Limb (tissue), 2 donors: Measurements from ENCODE around the gene RMP24.

Experiments used
- DNase-seq, 2 donors: peaks; one replicate each; pipeline ENCODE4 v3.0.0-alpha.2; 2016; ENCODE audit errors: extremely low spot score in 2 of 2

Gene RMP24

GRCh38 chr18:35972197-35973000 lies at the start of gene RMP24:
RMP24 (plus strand) TSS chr18:35972679.
- peak; percentile 93 to 98 for DNase-seq

DNA sequence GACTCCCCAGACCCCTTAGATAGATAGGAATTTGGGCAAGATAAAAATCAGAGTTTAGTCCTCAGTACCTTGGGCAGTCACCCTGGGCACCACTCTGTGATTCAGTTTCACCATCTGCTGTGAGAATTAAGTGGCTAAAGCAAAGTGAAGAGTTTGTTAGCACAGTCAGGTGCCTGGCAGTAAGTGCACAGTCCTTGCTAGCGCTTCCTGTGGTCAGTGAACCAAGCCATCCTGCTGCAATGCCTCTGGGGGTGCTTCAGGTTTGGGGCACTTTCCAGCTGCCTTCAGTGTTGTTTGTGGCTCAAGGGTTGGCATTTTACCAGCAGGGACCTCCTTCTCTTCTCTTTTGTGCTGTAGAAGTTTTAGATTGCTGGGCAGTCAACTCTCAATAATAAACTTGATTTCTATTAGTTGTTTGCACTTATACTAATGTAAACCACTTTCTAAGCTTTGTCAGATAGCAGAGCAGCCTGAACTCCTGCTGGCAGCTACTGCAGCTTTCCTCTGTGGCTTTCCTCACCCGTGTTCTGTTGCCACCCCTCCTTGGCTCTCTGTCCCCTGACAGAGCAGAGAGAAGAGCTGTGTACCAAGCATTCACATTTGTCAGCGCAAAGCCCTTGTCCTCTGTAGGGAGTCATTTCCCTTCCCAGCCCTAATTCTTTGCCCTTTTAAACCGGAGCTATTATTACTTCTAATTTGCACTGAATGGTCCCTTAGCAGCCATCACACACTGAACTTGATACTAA lies 48.4 kb upstream of the RMP24 start:
- no peak for DNase-seq

GRCh38 chr18:35926884-35927283 lies 45.6 kb upstream of the RMP24 start:
- no peak for DNase-seq

GRCh38 chr18:35927430-35927829 lies 45.0 kb upstream of the RMP24 start:
- no peak for DNase-seq

DNA sequence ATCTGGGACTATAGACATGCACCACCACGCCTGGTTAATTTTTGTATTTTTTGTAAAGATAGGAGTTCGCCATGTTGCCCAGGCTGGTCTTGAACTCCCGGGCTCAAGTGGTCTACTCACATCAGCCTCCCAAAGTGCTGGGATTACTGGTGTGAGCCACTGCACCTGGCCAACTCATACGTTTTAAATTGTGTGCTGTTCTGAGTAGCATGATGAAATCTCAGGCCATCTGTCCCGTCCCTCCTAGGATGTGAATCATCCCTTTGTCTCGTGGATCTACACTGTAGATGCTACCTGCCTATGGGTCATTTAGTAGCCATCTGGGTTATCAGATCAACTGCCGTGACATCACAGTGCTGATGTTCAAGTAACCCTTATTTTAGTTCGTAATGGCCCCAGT lies 38.5 kb upstream of the RMP24 start:
- DNase-seq: no peak

DNA sequence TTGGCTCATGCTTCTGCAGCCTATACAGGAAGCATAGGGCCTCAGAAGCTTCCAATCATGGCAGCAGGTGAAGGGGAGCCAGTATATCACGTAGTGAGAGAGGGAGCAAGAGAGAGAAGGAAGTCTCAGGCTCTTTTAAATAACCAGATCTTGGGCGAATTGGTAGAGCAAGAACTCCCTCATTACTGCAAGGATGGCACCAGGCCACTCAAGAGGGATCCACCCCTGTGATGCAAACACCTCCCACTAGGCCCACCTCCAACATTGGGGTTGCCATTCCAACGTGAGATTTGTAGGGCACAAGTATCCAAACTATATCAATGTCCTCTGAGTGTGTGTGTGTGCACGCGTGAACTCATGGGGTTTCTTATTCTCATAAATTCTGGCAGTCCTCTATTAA lies 37.6 kb upstream of the RMP24 start:
- no peak for DNase-seq

DNA sequence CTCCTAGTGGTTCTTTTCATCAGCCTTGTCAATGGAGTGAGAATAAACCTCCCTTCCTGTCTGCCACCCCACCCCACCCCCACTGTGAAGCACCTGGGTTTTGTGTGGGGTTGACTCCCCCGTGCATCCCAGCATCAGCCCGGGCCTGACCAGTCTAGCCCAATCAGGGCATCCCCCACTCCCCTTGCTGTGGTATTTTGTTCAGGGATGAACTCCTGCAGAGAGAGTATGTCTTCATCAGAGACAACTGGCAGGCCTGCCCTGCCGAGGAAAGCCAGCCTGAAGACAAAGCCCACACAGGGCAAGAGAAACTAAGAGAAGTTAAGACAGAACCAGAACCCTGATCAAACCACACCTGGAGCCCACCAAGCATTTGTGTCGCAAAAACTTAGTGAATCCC lies 36.7 kb upstream of the RMP24 start:
- no peak for DNase-seq

- no peak for DNase-seq
Measured at GRCh38 chr18:35936951-35937350, 35.5 kb upstream of the RMP24 start.

DNA sequence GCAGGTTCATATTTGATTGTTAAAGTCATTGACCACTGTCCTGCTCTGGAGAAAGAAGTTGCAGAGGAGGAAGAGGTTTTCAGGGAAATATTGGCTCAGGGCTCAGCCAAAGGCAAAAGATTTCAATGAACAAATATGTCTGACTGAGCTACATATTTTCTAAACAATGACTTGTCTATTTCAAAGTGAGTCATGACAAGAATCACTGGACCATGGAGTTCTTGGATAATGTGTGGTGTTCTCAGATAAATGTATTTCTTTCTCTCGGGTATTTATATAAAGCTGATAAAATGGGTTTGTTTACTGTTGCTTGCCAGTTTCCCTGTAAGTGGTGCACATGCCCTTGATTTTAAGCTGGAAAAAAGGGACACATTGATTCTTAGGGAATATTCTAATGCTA lies 34.3 kb upstream of the RMP24 start:
- no peak for DNase-seq

DNA sequence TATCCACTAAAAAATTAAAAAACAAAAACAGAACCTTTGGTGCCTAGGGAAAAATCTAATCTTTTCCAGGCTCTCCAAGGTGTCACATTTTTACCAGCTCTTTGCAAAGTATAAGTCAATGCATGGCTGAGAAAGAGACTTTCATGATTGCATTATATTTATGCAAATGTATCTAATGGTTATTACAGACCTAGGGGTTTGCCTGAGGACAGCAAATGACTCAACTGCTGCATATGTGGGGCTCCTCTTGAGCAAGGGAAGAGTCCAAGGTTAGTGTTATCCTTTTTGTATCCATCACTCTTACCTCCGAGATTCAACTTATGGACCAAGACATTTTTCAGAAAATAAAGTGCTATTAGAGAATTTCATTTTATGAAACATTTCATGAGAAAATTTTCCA lies 33.9 kb upstream of the RMP24 start:
- DNase-seq: no peak

DNA sequence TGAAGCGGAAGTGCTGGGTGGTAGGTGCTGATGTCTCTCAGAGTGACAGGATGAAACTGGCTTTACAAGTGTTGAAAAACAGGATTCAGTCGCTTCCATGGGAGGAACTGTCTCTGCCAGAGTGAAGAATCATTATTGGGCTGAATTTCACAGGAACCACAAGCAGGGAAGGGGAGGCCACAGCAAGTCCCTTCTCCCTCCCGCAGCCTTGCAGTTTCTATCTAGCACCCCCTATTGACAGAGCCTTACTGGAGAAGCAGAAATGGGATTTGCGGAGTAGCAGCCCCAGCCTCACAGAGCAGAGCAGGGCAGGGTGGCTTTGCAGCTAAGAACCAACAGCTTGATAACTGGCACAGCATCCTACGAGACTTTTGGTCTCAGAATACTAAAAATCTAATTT lies 33.3 kb upstream of the RMP24 start:
- no peak for DNase-seq

GRCh38 chr18:35941299-35941698 lies 31.2 kb upstream of the RMP24 start:
- DNase-seq: no peak

GRCh38 chr18:35942133-35942532 lies 30.3 kb upstream of the RMP24 start:
- no peak for DNase-seq

- no peak for DNase-seq
Measured at GRCh38 chr18:35942661-35943060, 29.8 kb upstream of the RMP24 start.

DNA sequence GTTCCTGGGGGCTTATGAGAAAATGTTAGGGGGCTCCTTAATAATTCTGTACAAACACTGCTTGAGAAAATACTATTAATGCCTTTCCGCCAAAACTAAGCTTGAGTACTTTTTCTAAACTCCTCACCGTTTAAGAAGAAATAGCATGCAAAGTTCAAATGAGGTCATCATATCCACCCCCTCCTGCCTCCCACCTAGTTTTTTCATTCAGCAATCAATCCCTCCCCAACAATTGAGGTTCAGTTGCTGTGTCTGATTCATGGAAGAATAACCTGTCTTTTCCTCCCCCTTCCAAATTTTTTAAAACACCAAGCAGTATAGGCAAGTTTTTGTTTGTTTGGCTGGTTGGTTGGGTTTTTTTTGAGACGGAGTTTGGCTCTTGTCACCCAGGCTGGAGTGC lies 24.4 kb upstream of the RMP24 start:
- no peak for DNase-seq

- DNase-seq: no peak
Measured at GRCh38 chr18:35949090-35949489, 23.4 kb upstream of the RMP24 start.

DNA sequence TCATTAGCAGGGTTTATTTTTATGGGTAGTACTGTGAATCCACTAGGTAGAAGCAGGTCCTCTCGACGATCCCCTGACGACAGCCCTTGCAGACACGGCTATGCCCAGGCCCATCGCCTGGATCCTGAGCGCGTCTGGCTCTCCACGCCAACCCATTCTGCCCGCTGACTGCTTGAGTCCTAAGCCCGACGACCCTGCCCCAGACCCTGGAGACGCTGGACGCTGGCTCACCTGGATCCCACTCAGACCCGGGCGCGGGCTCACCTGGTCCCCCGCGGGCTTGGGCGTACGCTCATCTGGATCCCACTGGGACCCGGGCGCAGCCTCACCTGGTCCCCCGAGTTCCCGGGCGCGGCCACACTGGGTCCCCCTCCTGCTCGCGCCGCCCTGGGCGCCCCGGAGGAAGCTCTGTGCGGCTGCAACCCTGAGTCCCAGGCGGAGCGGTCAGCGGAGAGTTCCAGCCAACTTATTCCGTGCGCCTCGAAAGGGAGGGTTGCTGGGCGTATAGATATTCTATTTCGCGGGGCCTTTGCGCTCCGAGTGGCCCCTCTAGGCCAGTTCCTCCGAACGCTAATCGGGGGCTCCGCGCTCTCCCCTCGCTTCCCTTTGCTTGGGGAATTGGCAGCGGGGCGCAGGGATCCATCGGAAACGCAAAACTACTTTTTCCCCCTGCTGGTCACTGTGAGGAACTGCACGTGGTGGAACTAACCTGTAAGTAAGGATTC lies 22.4 kb upstream of the RMP24 start:
- DNase-seq: peak; percentile 62 to 77

GRCh38 chr18:35950628-35950982 lies 21.9 kb upstream of the RMP24 start:
- DNase-seq: no peak

DNA sequence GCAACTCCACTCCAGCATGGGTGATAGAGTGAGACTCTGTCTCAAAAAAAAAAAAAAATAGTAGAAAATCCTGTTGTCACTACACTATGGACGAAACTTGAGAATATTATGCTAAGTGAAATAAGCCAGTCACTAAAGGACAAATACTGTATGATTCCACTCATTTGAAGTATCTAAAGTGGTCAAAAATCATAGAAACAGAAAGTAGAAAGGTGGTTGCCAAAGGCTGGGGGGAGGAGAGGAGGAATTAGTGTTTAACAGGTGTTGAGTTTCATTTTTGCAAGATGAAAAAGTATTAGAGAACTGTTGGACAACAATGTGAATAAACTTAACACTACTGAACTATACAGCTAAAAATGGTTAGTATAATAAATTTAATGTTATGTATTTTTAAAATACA lies 18.8 kb upstream of the RMP24 start:
- DNase-seq: no peak

DNA sequence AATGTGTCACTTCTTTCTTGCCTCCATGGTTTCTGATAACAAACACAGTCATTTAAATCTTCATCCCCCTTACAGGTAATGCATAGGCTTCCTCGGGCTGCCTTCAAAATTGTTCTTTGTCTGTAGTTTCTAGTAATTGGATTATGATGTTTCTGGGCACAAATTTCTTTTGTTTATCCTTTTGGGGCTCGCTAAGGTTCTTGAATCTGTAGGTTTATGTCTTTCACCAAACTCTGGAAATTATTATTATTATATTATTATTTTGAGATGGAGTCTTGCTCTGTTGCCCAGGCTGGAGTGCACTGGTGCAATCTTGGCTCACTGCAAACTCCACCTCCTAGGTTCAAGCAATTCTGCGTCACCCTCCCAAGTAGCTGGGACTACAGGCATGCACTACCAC lies 16.3 kb upstream of the RMP24 start:
- no peak for DNase-seq

DNA sequence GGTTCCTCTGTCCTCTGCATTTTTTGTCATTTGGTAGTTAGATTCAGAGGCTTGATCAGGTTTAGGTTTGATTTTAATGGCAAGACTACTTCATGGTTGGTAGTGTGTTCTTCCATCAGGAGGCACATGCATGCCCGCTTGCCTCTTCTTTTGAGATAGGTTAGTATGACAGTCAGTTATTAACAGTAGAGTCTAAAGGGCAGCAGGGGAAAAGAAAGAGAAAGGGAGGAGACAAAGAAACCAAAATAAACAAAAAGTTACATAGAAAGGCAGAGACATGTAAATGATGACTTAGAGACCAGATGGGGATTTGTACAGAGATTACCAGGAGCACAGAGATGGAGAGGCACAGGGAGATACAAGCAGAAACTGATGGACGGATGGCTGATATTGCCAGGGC lies 10.2 kb upstream of the RMP24 start:
- no peak for DNase-seq

DNA sequence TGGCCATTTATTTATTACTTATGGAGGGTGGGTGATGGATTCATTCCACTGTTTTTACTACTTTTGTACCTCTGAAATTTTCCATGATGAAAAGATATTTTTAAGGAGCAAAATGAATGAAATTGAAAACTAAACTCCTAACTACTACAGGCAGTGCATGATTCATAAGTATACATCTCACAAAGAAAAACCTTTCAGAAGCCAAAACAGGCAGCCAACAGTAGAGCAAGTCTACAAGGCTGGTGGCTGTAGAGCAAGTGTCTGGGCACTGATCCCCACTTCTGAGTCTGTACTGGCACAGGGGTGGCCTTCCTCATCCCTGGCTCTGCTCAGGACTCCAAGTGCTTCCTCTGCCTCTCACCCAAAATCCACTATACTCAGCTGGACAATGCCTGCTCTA lies 8.2 kb upstream of the RMP24 start:
- no peak for DNase-seq
